ENCODE measurements around the gene KDM3A. TPM values are rescaled to one million over a fixed set of nuclear protein-coding genes. Genes with fewer than 3 reads are reported as not detected.
A peak's percentile ranks its signal among the peaks of the same experiment; 100 is the strongest.

Gene KDM3A
- total and polyA plus RNA-seq, 9 of the 15 experiments (the other 6 are each of a cell fraction or from before 2014, with no cell fraction given), result 7.5 to 95.4 (median 24.8) TPM

DNA sequence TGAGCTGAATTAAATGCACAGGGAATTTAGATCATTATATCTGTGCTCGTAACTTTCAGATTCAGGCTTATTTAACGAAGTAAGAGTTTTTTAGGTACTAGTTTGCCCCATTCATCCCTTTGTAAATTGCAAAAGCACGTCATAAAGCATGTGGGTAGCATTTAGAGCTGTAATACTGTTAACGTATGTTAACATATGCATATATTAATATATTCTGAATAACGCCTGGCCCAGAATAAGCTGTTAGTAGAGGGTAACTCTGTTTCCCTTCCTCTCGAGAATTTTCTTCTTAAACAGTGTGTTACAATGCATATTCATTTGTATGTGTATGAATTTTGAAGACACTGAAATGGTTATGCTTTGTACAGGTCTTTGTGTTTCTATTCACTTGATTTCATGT, 30.5 kb downstream of the KDM3A start:
- peaks cover 92% of the 10 kb centered on the region for H3K36me3 ChIP-seq (ENCODE audit: control insufficient read depth, insufficient read depth, low read length)
- 75% methylated on average over 6 of the region's 6 CpGs for WGBS (ENCODE audit: insufficient coverage, low coverage, missing lambda C conversion rate)
- H2AFZ ChIP-seq (ENCODE audit: low read depth, low read length), result no peak overlapping the region
- no peaks in the 10 kb centered on the region for H3K9me3 ChIP-seq (replicated peaks; ENCODE audit: control insufficient read depth, insufficient read depth, low read depth, low read length)
- H3K9ac ChIP-seq (ENCODE audit: insufficient read depth in 1 of 2, low read depth in 2 of 2, low read length in 2 of 2), result no peak overlapping the region
- no peak for ATAC-seq
- H3K27me3 ChIP-seq (ENCODE audit: control insufficient read depth in 2 of 2, insufficient read depth in 2 of 2, low read length in 2 of 2), result no peaks in the 10 kb centered on the region
- no peak for DNase-seq (ENCODE audit: extremely low read depth in 1 of 4, low spot score in 3 of 4)
- TF ChIP-seq ASH1L (IDR thresholded peaks at IDR 0.05; ENCODE audit: borderline replicate concordance, low read depth, partially characterized antibody), result no peak
- TF ChIP-seq, protein P1, sequence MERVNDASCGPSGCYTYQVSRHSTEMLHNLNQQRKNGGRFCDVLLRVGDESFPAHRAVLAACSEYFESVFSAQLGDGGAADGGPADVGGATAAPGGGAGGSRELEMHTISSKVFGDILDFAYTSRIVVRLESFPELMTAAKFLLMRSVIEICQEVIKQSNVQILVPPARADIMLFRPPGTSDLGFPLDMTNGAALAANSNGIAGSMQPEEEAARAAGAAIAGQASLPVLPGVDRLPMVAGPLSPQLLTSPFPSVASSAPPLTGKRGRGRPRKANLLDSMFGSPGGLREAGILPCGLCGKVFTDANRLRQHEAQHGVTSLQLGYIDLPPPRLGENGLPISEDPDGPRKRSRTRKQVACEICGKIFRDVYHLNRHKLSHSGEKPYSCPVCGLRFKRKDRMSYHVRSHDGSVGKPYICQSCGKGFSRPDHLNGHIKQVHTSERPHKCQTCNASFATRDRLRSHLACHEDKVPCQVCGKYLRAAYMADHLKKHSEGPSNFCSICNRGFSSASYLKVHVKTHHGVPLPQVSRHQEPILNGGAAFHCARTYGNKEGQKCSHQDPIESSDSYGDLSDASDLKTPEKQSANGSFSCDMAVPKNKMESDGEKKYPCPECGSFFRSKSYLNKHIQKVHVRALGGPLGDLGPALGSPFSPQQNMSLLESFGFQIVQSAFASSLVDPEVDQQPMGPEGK (CRISPR knock-in tag; IDR thresholded peaks at IDR 0.05; ENCODE audit: borderline replicate concordance), result no peak
- TF ChIP-seq, protein P2, sequence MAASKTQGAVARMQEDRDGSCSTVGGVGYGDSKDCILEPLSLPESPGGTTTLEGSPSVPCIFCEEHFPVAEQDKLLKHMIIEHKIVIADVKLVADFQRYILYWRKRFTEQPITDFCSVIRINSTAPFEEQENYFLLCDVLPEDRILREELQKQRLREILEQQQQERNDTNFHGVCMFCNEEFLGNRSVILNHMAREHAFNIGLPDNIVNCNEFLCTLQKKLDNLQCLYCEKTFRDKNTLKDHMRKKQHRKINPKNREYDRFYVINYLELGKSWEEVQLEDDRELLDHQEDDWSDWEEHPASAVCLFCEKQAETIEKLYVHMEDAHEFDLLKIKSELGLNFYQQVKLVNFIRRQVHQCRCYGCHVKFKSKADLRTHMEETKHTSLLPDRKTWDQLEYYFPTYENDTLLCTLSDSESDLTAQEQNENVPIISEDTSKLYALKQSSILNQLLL (CRISPR knock-in tag; IDR thresholded peaks at IDR 0.05; ENCODE audit: borderline replicate concordance), result peak; percentile 70; the same call in 1 of the 2 replicates
- 0 out of 3 replicates have a peak, but pooled peaks cover 3% of the 10 kb centered on the region for H3K79me2 ChIP-seq (ENCODE audit: control insufficient read depth, insufficient read depth, low read length)
- no peak for FAIRE-seq
- CTCF ChIA-PET (ENCODE audit: low intra/inter-chr PET ratio), result no interaction called here
- H3K4me2 ChIP-seq (ENCODE audit: insufficient read depth, low read length), result no peak overlapping the region
- H4K20me1 ChIP-seq (replicated peaks; ENCODE audit: control insufficient read depth, insufficient read depth, low read length), result no peaks in the 10 kb centered on the region
- H3K27ac ChIP-seq (ENCODE audit: extremely low read depth, low read depth, low read length), result no peak overlapping the region
- H3K9me1 ChIP-seq (ENCODE audit: control insufficient read depth, insufficient read depth, low read length), result no peaks in the 10 kb centered on the region
- no peaks in the 10 kb centered on the region for H3K4me1 ChIP-seq (replicated peaks in 1 of 2; ENCODE audit: control insufficient read depth in 2 of 2, insufficient read depth in 2 of 2, low read length in 2 of 2)
- intact Hi-C loops (cut with micrococcal nuclease), result no loop called here
- no TSS peak for BruUV-seq (replicated peaks)
- POLR2A ChIA-PET, result interaction anchor here (1.0 kb wide), 1 partner anchor 12 kb away, joined by 3 read pairs; no protein-coding TSS in a partner anchor
- no peak overlapping the region for H3K4me3 ChIP-seq
- in situ Hi-C loops (cut with MboI), result no loop called here
